Psoas muscle (tissue), 8 donors: ENCODE results near the gene CIBAR2. TPM values are rescaled to one million over a fixed set of nuclear protein-coding genes. Genes with fewer than 3 reads are reported as not detected.

Experiments
- ATAC-seq, 4 donors: fragments of 200-7000 bp; cut with Tn5 transposase; one replicate each; pipeline ENCODE4 v1.9.1; 2020; ENCODE audit warnings: moderate library complexity in 3 of 4, mild to moderate bottlenecking in 2 of 4
- DNase-seq, 2 donors: peaks; one replicate each; pipeline ENCODE4 v3.0.0-alpha.2; 2020
- H3K27ac ChIP-seq: fragments of 200-600 bp; one replicate; pipeline ENCODE4 v1.8.0; 2022
- H3K27me3 ChIP-seq, 3 donors: fragments of 200-600 bp in 1 of 3; one replicate each; pipeline versions ENCODE4 v1.6.1 to v1.8.0; 2013 to 2022; ENCODE audit warnings: low read length in 2 of 3, mild to moderate bottlenecking in 2 of 3, moderate library complexity in 1 of 3; ENCODE audit not compliant: insufficient read depth in 3 of 3
- H3K36me3 ChIP-seq, 2 donors: fragments of 200-600 bp in 1 of 2; one replicate each; pipeline versions ENCODE4 v1.6.1 to v1.8.0; 2013 to 2022; ENCODE audit warnings: low read depth in 1 of 2, mild to moderate bottlenecking in 1 of 2, moderate library complexity in 1 of 2; ENCODE audit not compliant: insufficient read depth in 1 of 2
- H3K4me1 ChIP-seq: fragments of 200-600 bp; one replicate; pipeline ENCODE4 v1.8.0; 2022
- H3K4me3 ChIP-seq: fragments of 200-600 bp; one replicate; pipeline ENCODE4 v1.8.0; 2022; ENCODE audit warnings: mild to moderate bottlenecking
- H3K9me3 ChIP-seq: fragments of 200-600 bp; one replicate; pipeline ENCODE4 v1.8.0; 2022
- WGBS, 3 donors: extraction: QIAGEN DNeasy Blood & Tissue Kit; methylation state at CpG; one replicate each; pipeline versions ENCODE4 v1.1.6 to v1.1.7; 2013; 5-methylcytosine and 5-hydroxymethylcytosine counted together
- intact Hi-C, 2 donors: fragments of 100-400 bp; cut with DNase I; formaldehyde crosslinking; loops; one replicate each; pipeline versions ENCODE4 v1.11.0 to v1.14.2; 2022
- polyA plus RNA-seq, 3 donors: library from polyadenylated mRNA; stranded (reverse); fragments of 200-250 nt; gene quantifications; one replicate each; pipeline ENCODE4 v1.2.3, GENCODE V29; 2013
- total RNA-seq, 4 donors: library from RNA; stranded (reverse); fragmentation: NEBNext Ultra II Directional in 2 of 4; extraction: Animal tissue kit (Norgen Biotek cat#: 25700) in 2 of 4; gene quantifications; one replicate each; pipeline versions ENCODE4 v1.2.1 to v1.2.4, GENCODE V29; 2021 to 2023
- TF ChIP-seq, protein P1 (sequence below): fragments of 200-600 bp; IDR thresholded peaks from one replicate; pipeline ENCODE4 v1.8.0; 2022; ENCODE audit warnings: antibody characterized with exemption
- donor health status: healthy with polysubstance abuse.
- donor health status: DM: no; HTN: no; CAD: no; lungs with moderate emphysema.
- donor health status: Bipolar disorder and iron deficiency.
- donor health status: healthy.
- donor health status: DM: yes; HTN: yes; CAD: no.
- donor health status: DM: no; HTN: no; CAD: no.
- donor health status: DM: no; HTN: no; CAD: no.
- donor health status: DM: yes; HTN: yes; CAD: no.

Gene CIBAR2
- total and polyA plus RNA-seq, 7 donors, result 0.36 TPM; not detected in 6

DNA sequence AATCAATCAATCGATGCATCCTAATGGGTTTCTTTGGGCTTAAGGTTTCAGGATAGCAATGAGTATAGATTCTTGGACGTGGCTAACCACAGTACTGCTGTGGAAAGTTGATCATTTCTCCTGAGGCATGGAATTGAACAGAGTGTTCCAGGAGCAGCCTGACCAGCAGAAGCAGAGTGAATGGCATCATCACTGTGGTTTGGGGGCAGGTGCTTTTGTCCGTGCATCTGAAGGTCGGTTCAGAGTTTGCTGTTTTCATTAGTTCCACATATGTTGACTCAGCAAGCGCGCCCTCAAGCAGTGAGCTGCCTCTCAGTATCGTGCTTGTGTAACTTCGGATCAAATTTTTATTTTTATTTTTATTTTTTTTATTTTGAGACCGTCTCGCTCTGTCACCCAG is 59.7 kb downstream of the CIBAR2 start:
- intact Hi-C loops, result loop anchor here in 1 of 2 donors (10.0 kb wide), 1 partner anchor 58 kb away; no protein-coding TSS in a partner anchor
- no peaks in the 10 kb centered on the region for H3K9me3 ChIP-seq
- H3K27ac ChIP-seq, result no peak overlapping the region
- no peaks in the 10 kb centered on the region for H3K36me3 ChIP-seq
- H3K27me3 ChIP-seq, result no peaks in the 10 kb centered on the region
- peak in 1 of 2 donors; percentile 6 for DNase-seq
- no peak for ATAC-seq
- peaks cover 14% of the 10 kb centered on the region for H3K4me1 ChIP-seq
- 89 to 96% (median 93%) methylated on average over 10 of the region's 10 CpGs for WGBS, 3 donors
- no peak overlapping the region for H3K4me3 ChIP-seq
- TF ChIP-seq, protein P1, sequence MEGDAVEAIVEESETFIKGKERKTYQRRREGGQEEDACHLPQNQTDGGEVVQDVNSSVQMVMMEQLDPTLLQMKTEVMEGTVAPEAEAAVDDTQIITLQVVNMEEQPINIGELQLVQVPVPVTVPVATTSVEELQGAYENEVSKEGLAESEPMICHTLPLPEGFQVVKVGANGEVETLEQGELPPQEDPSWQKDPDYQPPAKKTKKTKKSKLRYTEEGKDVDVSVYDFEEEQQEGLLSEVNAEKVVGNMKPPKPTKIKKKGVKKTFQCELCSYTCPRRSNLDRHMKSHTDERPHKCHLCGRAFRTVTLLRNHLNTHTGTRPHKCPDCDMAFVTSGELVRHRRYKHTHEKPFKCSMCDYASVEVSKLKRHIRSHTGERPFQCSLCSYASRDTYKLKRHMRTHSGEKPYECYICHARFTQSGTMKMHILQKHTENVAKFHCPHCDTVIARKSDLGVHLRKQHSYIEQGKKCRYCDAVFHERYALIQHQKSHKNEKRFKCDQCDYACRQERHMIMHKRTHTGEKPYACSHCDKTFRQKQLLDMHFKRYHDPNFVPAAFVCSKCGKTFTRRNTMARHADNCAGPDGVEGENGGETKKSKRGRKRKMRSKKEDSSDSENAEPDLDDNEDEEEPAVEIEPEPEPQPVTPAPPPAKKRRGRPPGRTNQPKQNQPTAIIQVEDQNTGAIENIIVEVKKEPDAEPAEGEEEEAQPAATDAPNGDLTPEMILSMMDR, result no peak

GRCh38 chr16:85051683-85052082 is 60.6 kb downstream of the CIBAR2 start:
- H3K27ac ChIP-seq, result no peak overlapping the region
- no peaks in the 10 kb centered on the region for H3K36me3 ChIP-seq
- no peaks in the 10 kb centered on the region for H3K9me3 ChIP-seq
- TF ChIP-seq, protein P1, result no peak
- H3K4me3 ChIP-seq, result no peak overlapping the region
- peak in 1 of 2 donors; percentile 26 for DNase-seq
- no peak for ATAC-seq
- H3K4me1 ChIP-seq, result peaks cover 14% of the 10 kb centered on the region
- 85 to 92% (median 92%) methylated on average over 8 of the region's 8 CpGs for WGBS, 3 donors
- H3K27me3 ChIP-seq, result no peaks in the 10 kb centered on the region
- intact Hi-C loops, result loop anchor here in 1 of 2 donors (10.0 kb wide), 1 partner anchor 57 kb away; no protein-coding TSS in a partner anchor

GRCh38 chr16:85051067-85051581 is 61.1 kb downstream of the CIBAR2 start:
- Histone ChIP-seq H3K36me3 (no peaks in the 10 kb centered on the region), H3K27ac (no peak overlapping the region), H3K27me3 (no peaks in the 10 kb centered on the region), H3K9me3 (no peaks in the 10 kb centered on the region), H3K4me3 (no peak overlapping the region), H3K4me1 (peaks cover 14% of the 10 kb centered on the region)
- DNase-seq, result peak in 1 of 2 donors; percentile 1
- 80 to 84% (median 82%) methylated on average over 8 of the region's 8 CpGs for WGBS, 3 donors
- no peak for ATAC-seq
- TF ChIP-seq, protein P1, result no peak
- intact Hi-C loops, result loop anchor here in 1 of 2 donors (10.0 kb wide), 1 partner anchor 56 kb away; no protein-coding TSS in a partner anchor

DNA sequence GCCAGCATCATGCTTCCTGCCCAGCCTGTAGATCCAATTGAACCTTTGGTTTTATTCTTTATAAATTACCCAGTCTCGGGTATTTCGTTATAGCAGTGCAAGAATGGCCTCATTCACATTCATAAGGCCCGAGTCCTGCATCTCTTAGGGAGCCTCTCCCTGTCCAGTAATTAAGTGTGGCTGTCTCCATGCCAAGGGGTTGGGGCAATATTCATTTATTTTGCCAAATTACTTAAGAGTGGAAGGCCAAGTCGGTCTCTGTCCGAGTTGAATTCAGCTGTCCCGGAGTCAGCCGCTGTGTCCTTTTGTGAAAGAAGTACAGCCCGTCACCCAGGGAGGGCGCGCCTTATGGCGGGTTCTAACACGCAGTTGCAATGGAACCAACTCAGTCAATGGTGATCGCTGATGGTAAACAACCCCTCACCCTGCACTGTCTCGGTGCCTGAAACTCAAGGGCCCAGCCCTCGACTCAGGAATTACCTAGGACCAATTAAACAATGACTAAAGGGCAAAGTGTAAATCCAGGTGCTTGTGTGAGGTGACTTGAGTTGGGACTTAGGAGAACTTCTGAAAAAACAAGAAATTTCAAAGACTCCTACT is 62.5 kb downstream of the CIBAR2 start:
- Histone ChIP-seq H3K9me3 (no peaks in the 10 kb centered on the region), H3K4me3 (no peak overlapping the region), H3K4me1 (peaks cover 9% of the 10 kb centered on the region), H3K27me3 (no peaks in the 10 kb centered on the region), H3K27ac (no peak overlapping the region), H3K36me3 (no peaks in the 10 kb centered on the region)
- 76 to 83% (median 79%) methylated on average over 15 of the region's 15 CpGs for WGBS, 3 donors
- intact Hi-C loops, result loop anchor here in 1 of 2 donors (10.0 kb wide), 1 partner anchor 55 kb away; no protein-coding TSS in a partner anchor
- no peak for ATAC-seq
- peak in 1 of 2 donors; percentile 48 for DNase-seq
- TF ChIP-seq, protein P1, result no peak
